Fibroblast of skin of left quadriceps (primary cell): ENCODE measurements around the gene NR2C2.

Experiments used
- DNase-seq, 2 experiments: peaks; one replicate each; pipeline ENCODE4 v3.0.0-alpha.2; 2013; ENCODE audit warnings: low read depth in 2 of 2

Gene NR2C2

GRCh38 chr3:15017191-15017590, 69.8 kb downstream of the NR2C2 start:
- no peak for DNase-seq

- DNase-seq, result no peak
Measured at GRCh38 chr3:15023249-15023648, 75.9 kb downstream of the NR2C2 start.

GRCh38 chr3:15023719-15024118, 76.3 kb downstream of the NR2C2 start:
- no peak for DNase-seq

- DNase-seq, result no peak
Measured at GRCh38 chr3:15029625-15030024, 82.2 kb downstream of the NR2C2 start.

- DNase-seq, result no peak
Measured at GRCh38 chr3:15032650-15033049, 85.3 kb downstream of the NR2C2 start.

GRCh38 chr3:15033103-15033502, 85.7 kb downstream of the NR2C2 start:
- no peak for DNase-seq

- DNase-seq, result no peak
Measured at GRCh38 chr3:15038306-15038705, 90.9 kb downstream of the NR2C2 start.

GRCh38 chr3:15040844-15041243, 93.5 kb downstream of the NR2C2 start:
- DNase-seq, result no peak

GRCh38 chr3:15041950-15042349, 94.6 kb downstream of the NR2C2 start:
- DNase-seq, result no peak

GRCh38 chr3:15042936-15043335, 95.6 kb downstream of the NR2C2 start:
- DNase-seq, result peak in 1 of 2 experiments; percentile 17

- DNase-seq, result no peak
Measured at GRCh38 chr3:15043408-15044171, 96.2 kb downstream of the NR2C2 start.

- DNase-seq, result no peak
Measured at GRCh38 chr3:15044326-15044725, 96.9 kb downstream of the NR2C2 start.

- DNase-seq, result no peak
Measured at GRCh38 chr3:15045667-15046066, 98.3 kb downstream of the NR2C2 start.

GRCh38 chr3:15049584-15049983, 102.2 kb downstream of the NR2C2 start:
- DNase-seq, result no peak

- no peak for DNase-seq
Measured at GRCh38 chr3:15050405-15051092, 103.2 kb downstream of the NR2C2 start.

- no peak for DNase-seq
Measured at GRCh38 chr3:15051531-15051930, 104.1 kb downstream of the NR2C2 start.

GRCh38 chr3:15052335-15053242, 105.2 kb downstream of the NR2C2 start:
- DNase-seq, result no peak

- no peak for DNase-seq
Measured at GRCh38 chr3:15053541-15053940, 106.2 kb downstream of the NR2C2 start.

GRCh38 chr3:15055019-15055557, 107.7 kb downstream of the NR2C2 start:
- DNase-seq, result no peak

GRCh38 chr3:15056676-15057404, 109.5 kb downstream of the NR2C2 start:
- DNase-seq, result no peak

- DNase-seq, result no peak
Measured at GRCh38 chr3:15060029-15060428, 112.6 kb downstream of the NR2C2 start.
